ENCODE results near the gene MTMR6.

MTMR6 gene

DNA sequence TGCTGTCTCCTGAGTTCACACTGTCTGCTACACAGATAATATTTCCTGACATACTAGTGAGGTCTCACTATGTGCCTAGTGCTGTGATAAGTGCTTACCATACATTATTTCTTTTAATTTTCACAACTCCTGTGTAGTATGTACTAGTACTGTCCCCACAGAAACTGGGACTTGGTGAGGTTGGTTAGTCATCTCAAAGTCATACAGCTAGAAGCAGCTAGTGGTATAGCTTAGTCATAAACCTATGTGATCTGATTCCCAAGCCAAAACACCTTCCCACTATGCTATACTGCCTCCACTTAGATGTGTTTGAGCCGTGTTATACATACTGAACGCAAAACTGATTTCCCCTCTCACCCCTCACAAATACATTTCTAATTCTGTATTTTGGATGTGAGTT lies 10.5 kb downstream of the MTMR6 start:
- no peak for DNase-seq

DNA sequence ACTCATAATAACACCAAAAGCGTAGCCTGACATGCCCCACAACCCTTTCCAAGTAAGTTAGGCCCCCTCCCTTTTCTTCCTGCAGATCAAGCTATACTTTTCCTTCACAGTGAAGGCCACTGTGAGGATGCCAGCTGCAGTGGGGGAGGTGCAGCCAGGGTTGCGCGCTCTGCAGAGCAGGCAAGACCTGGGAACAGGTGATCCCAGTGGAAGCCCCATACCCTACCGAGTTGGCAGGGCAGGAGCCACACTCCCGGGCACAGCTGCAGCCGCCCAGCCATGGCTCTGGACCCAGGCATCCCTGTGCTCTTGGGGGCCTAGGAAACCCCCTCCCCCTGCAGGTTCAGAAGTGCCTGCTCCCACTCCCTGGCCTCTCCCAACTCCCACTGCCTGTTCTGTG lies 18.7 kb downstream of the MTMR6 start:
- no peak for DNase-seq

DNA sequence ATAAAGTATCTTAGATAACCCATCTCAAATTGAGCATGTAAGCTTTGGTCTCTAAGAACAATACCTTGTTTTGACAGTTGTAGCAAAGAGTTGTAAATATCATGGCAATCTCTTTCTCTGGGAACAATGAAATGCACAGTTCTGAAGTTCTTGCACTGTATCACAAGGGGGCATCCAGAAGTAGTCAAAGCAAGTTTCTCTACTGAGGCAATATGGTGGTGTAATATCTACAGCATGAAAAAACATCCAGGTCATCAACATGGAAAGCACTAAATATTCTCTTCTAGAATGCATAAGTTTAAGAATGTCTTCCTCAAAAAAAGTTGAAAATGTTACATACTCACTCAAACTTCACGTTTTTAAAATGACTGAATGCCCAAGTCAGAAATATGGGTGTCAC lies 19.6 kb downstream of the MTMR6 start:
- no peak for DNase-seq

DNA sequence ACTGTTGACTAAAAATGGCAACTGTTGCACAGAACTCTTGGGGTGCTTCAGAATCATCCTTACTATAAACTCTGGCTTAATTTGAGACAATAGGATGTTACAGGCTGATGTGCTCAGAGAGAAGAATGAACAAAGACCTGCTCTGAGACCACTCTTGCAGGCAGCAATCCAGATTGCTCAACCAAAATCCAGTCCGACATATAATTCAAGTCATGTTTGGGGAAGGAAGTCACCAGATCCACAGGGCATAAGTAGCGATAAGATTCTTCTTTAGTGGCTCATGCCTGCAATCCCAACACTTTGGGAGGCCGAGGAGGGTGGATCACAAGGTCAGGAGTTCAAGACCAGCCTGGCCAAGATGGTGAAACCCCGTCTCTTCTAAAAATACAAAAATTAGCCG lies 20.6 kb downstream of the MTMR6 start:
- DNase-seq = no peak

DNA sequence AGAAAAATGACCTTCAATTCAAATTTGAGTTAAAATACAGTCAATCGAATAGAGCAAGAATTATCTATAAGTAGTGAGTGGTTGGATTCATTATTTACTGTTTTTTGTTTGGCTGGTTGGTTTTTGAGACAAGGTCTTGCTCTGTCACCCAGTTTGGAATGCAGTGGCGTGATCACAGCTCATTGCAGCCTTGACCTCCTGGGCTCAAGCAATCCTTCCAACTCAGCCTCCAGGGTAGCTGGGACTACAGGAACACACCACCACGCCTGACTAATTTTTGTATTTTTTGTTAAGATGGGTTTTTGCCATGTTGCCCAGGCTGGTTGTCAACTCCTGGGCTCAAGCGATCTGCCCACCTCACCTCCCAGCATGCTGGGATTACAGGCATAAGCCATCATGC lies 25.0 kb downstream of the MTMR6 start:
- DNase-seq = no peak

DNA sequence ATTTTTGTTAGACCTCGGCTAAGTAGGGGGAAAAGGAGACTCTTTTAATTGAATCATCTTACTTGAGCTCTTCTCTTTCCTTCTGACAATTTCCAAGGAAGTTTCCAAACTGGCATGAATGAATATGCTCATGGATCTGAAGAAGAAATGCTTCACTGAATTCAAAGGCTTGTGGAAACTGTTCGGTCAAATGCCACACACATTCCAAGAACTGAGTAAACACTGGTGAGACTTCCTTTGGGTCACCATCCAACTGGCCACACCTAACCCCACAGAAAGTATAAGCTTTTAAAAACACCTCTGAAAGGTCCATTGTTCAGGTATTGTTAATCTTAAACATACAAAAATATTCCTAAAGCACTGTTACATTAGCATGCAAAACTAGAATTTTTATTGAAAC lies 33.6 kb downstream of the MTMR6 start:
- no peak for DNase-seq

DNA sequence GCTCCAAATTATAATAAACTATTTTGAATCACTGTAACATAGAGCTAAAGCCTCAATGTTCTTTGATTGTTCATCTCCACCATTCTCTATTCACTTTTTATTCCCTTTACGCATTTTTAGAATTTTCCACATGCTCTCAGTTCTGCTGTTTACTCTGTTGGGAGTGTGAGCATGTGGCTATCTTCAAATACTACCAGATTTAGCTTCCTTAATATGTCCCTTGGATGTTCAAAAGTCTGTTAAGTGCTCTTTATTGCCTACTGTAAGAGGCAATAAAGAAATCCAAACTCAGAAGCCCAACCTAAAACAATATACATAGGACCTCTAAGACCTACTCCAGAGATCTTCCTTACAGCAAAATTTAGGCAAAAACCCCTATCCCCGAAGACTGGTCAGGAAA lies 34.5 kb downstream of the MTMR6 start:
- DNase-seq = no peak

DNA sequence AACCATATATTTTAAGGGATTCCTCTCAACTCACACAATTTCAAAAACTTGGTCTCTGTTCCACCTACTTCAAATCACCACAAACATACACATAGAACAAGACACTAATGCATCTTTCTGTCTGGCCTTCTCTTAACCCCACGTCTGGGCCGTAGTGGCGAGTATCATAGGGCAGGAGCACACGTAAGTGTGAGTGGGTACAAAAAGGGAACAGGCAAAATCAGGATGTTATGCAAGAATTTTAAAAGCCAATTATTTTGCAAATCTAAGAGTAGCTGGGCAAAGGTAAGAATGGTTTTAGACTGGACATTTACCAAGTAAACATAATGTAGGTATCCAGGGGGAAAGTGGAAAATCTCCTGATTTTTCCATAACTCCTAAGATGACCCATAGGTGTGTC lies 35.1 kb downstream of the MTMR6 start:
- DNase-seq = no peak

DNA sequence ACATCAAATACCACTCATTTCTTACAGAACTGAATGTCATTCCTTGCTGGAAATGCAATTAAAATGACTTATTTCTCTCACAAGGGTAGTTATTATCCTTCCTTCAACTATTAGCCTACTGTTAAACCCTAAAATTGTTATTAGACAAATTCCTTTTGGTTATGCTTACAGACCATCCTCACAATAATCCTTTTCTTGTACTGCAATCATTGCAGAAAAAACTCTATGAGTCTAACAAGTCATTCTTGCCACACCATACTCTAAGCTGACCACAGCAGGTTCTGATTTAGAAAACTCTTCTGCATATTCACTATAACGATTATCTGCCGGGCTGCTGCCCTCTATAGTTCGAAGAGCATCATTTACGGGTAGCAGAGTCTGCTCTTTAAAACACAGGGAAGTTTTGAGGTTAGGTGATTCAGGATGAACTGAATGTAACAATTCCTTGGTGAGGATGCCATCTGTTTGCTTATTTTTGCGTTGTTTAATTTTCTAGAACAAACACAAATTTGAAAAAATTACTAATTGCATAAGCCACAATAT lies 38.2 kb downstream of the MTMR6 start:
- DNase-seq = peak in 7 of 14 donors; percentile 2 to 44 (median 9)

DNA sequence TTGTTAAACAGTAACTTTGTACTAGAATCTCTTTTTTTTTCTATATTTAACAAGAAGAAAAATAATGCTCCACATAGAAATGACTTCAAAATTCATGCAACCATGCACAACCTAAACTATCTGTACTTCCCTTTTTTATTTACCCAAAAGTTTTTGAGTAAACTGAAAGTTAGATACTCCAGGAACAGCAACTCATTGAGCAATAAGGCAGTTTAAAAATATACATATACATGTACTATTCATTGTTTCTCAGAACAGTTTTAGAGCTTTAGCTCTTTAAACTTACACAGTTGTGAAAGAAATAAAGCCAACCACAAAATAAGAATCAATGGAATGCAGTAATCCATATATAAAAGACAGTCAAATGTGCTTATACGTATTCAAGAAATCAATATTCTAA lies 39.2 kb downstream of the MTMR6 start:
- no peak for DNase-seq

DNA sequence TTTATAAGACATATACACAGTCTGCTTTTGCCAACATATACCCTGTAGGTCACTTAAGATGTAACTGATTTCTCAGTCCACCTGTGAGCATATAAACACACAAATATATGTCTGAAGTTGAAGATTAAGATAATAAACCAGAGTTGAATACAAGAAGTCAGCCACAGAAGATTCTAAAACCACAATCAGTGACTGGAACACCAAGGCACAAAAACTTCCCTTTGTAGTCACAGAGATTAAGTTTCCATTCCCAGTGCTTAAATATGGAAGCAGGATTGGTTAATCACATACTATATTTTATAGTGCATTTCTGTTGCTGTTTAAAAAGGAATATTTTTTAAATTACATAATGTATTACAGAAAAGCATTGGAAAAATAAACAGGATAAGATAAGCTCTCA lies 39.9 kb downstream of the MTMR6 start:
- no peak for DNase-seq

DNA sequence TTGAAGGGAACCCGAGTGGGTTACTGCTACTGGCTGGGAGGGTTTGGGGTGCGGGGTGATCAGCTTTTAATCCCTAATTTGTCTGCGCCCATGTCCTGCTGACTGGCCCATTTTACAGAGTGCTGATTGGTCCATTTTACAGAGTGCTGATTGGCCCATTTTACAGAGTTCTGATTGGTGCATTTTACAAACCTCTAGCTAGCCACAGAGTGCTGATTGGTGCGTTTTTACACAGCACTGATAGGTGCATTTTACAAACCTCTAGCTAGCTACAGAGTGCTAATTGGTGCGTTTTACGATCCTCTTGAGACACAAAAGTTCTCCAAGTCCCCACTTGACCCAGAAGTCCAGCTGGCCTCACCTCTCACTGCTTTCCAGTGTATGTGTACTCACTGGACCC lies 43.2 kb downstream of the MTMR6 start:
- no peak for DNase-seq

DNA sequence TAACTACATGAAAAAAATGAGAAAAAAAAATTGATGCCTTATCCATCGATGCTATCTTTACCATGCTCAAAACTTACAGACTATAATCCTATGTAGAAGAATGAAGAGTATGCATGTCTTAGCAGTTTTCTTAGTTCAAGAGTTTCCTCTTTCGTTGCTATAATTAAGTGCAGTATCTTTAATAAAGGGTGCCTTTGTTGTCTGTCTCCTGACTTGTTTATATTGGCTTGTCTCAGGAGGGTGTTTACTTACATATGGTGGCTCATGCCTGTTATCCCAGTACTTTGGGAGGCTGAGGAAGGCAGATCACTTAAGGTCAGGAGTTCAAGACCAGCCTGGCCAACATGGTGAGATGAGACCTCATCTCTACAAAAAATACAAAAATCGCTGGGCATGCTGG lies 44.3 kb downstream of the MTMR6 start:
- DNase-seq = no peak

DNA sequence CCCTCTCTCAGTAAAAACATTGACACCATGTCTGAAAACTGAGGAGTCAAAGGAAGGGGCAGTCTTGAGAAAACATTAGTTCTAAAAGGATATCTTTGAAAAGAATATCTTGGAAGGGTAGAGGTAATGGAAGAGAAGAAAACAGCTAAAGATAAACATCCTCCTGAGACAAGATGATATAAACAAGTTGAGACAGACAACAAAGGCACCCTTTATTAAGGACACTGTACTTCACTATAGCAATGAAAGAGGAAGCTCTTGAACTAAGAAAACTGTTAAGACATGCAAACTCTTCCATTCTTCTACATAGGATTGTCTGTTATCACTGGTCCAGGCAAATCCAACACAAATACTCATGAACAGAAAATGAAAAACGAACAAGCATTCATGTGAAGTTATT lies 46.3 kb downstream of the MTMR6 start:
- no peak for DNase-seq

DNA sequence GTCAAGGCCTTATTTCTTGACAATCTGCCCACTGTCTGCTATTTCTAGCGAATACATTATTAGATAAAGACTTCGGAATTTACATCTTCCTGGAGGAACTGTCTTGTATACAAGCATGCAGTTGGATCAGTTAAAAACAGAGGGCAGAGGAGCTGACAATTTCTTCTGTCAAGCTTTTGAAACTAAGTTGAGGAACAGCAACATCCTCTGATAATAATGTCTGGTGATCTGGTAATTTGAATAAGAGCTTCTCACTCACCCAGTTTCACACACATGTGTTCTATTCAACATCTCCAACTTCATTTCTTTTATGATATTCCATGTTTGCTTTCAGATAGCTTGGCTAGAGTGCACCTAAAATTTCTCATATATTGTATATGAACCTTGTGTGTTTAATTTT lies 50.2 kb downstream of the MTMR6 start:
- DNase-seq = no peak

DNA sequence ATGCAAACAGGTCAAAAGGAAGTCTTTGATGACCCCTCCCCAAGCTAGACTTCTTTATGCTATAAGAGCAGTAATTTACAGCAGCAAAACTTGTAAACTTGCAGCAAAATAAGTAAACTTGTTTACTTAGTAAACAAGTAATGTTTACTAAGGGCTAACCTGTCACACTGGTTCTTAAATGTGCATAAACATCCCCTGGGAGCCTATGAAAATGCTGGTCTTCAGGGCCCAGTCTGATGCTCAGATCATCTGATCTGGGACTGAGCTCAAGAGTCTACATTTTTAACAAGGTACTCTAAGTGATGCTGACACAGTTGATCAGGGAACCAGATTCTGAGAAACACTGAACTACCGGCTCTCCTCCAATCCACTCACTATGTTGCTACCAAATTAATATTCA lies 53.4 kb downstream of the MTMR6 start:
- no peak for DNase-seq

DNA sequence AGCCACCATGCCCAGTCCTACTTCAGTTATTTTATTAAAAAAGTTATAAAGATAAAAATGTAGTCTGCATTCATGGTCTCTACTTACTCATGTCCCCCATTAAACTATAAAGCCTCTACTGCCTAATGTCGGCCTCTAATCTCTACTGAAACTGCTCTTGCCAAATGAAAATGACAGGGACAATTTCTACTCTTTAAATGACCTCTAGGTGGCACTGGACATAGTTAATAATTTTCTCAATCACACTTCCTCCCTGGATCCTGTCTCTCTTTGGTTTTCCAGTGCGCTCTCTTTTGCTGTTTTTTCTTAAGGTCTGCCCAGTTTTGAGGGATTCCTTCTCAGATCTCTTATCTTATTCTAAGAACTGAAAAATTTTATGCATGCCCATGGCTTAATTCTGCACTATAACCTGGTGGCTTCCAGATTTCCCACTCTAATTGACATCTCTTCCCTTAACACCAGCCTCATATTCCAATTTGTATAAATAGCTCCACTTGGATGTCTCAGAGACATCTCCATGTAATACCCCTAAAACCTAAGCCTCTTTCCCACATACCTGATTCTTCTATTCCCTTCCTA lies 54.3 kb downstream of the MTMR6 start:
- peak in 1 of 14 donors; percentile 16 for DNase-seq

DNA sequence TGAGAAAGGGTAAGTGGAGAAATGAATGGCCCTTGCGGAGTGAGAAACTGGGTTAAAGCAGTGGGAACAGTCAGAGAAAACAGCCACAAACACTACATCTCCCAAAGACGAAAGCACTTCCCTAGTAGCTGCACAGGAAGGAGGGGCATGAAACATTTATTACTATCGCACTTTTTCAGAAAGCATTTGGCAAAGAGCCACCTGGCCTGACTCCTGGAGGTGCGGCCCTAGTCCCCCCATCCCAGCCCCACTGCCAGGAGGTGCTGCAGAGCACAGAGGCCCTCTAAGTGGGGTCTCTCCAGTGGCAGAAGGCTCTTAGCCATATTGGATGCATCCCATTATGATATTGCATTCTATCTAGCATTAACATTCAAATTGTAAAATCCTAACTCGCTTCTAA lies 55.8 kb downstream of the MTMR6 start:
- DNase-seq = no peak

DNA sequence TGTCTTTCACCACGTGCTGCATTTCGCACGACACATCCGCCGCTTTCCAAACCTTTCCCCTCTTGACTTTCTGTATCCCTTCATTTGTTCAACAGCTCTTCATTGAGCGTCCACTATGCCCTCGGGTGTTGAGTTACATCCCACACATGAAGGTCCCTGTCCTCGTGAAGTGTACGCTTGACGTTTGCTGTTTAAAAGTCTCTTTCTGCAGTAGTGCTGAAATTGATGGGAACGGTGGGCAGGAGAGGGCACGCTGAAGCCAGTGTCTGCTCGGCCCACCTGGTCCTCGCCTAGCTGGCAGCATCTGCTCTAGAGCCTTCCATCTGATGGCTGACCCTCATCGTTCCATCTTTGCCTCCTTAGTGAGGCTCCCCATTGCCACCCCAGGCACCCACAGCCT lies 59.6 kb downstream of the MTMR6 start:
- DNase-seq = no peak

DNA sequence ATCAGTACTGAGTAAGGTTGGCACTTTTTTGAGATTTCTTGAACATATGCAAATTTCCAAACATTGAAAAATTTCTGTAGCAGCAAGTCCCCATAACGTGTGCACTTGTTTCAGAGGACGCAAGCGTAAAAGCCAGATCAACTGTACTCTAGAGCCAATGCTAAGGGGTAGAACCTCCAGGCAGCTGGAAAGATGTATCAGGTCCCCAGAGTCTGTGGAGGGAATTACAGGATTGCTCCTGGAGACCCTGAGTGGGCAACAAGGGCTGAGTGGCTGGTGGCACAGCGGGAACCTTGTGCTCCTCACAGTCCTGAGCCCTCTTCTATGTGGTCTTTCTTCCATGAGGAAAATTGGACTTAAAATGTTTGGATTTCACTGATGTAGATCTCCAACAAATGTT lies 61.3 kb downstream of the MTMR6 start:
- DNase-seq = no peak

DNA sequence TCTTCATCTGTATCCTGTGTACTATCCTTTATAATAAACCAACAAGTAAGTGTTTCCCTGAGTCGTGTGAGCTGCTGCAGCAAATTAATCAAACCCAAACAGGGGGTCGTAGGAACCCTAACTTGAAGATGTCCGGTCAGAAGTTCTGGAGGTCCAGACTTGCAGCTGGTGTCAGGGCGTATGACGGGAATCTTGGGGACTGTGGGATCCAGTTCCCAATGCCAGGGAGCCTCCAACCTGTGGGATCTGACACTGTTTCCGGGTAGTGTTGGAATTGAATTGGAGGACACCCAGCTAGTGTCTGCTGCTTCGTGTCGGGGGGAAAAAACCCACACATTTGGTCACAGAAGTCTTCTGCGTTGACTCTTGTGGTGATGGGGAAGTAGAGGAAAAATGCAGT lies 63.1 kb downstream of the MTMR6 start:
- no peak for DNase-seq

DNA sequence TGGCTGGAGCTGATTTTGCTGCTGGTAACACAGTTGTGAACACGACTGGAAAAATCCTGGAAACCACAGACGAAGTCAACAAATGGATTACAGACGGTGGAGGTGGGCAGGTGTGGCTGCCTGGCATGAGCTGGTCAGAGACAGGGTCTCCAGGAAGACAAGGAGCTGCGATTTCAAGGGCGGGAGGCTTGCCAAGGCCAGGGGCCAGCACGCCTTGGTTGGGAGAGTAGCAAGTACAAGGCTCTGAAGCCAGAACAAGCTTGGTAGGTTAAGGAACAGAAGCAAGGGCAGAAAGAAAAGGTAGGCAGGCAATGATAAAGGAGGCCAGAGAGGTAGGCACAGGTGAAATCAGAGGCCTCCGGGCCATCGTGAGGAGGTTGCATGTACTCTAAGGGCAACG lies 64.5 kb downstream of the MTMR6 start:
- DNase-seq = no peak

DNA sequence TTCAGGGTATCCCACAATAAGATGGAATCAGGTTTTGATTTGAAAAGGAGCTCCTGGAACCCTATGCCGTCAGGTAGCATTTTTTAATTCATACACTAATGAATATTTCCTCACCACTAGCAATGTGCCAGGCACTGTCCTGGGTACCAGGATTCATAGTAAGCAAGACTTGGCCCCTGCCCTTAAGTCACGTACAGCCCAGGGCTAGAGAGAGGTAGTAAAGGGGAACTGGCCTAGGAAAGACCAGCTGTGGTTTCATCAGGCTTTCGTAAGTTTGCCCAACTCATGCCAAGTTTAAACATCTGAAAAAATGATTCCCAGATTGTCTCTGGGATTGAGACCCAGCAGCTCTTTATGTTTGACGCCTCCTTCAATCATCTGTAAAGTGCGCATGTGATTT lies 69.3 kb downstream of the MTMR6 start:
- no peak for DNase-seq

DNA sequence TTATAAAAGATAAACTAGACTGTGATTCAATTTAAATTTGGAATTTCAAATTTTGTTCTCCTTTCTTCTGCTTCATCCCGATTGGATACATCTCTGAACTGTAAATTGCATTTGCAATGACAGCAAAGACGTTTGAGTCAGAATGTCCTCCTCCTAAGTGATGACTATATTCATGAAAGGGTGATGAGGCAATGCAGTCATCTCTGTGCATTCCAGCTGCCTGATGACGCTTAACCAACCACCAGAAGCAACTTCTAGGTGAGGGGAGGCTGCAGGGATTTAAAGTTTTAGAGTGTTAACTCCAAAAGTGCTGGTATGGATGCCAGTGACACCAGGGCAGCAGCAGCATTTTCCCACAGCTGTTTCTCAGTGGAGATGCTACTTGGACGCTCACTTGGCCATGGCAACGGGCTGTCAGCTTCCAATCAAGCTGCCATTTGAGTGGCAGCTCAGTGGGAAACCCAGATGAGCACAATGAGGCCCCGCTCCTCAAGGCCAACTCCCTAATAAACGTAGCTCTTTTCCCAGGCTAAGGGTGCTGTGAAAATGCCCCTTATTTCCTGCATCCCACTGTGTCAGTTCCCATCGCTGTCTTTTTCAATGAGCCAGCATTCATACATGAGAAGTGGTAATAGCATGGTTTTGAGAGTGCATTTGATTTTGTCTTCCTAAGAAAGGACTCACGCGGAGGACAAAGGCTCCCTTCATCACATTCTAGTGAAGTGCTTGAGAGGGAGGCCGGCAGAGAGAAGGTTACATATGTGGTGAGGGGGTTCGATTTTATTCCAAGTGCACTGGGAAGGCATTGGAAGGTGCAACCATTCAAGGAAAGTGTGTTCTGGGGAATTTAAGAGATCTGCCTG lies 70.0 kb downstream of the MTMR6 start:
- DNase-seq = no peak

DNA sequence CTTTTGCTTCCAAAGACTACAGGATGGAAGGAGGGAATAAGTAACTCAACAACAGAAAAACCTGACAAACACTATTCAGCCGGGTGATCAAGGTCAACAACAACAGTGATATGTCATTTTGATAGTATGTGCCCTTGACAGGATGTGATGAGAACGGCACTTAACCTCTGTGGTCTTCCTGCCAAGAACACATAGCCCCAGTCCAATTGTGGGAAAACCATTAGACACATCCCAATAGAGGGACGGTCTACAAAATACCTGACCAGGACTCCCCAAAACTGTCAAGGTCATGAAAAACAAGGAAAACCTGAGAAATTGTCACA lies 72.1 kb downstream of the MTMR6 start:
- DNase-seq = no peak
